CD1c-positive myeloid dendritic cell (primary cell): ENCODE data around the gene RCE1.
"Not testable (repeated sequence)": the region's sequence is repeated elsewhere in the genome, so short reads cannot be mapped to it uniquely, and the experiment has no call there.

ENCODE experiments used
- DNase-seq: peaks from one replicate; pipeline ENCODE4 v3.0.0-alpha.2; 2016; ENCODE audit errors: extremely low spot score

The RCE1 gene, protein sequence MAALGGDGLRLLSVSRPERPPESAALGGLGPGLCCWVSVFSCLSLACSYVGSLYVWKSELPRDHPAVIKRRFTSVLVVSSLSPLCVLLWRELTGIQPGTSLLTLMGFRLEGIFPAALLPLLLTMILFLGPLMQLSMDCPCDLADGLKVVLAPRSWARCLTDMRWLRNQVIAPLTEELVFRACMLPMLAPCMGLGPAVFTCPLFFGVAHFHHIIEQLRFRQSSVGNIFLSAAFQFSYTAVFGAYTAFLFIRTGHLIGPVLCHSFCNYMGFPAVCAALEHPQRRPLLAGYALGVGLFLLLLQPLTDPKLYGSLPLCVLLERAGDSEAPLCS

DNA sequence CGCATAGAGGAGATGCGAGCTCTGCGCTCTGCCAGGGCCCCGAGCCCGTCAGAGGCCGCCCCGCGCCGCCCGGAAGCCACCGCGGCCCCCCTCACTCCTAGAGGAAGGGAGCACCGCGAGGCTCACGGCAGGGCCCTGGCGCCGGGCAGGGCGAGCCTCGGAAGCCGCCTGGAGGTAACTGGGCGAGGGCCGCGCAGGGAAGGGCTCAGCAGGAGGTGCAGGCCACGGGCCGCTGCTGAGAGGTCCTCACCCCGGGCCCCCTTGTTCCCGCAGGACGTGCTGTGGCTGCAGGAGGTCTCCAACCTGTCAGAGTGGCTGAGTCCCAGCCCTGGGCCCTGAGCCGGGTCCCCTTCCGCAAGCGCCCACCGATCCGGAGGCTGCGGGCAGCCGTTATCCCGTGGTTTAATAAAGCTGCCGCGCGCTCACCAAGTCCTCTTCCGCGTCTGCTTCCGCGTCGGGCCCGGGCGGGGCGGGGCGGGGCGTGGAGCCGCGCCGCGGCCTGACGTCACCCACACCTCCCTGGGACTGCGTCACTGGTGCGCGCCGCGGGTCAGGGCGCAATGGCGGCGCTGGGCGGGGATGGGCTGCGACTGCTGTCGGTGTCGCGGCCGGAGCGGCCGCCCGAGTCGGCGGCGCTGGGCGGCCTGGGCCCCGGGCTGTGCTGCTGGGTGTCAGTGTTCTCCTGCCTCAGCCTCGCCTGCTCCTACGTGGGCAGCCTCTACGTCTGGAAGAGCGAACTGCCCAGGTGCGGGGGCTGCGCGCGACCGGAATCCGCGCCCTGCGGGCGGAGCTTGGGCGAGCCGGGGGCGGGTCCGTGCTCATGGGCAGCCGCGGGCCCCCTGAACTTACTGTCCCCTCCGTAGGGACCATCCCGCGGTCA lies at the start of gene RCE1:
Gene RCE1, plus strand, starts transcription at position 546 of the 880 bp plus-strand sequence. Its CDS starts 15 bp downstream, at position 561.
- DNase-seq: peak; percentile 97

DNA sequence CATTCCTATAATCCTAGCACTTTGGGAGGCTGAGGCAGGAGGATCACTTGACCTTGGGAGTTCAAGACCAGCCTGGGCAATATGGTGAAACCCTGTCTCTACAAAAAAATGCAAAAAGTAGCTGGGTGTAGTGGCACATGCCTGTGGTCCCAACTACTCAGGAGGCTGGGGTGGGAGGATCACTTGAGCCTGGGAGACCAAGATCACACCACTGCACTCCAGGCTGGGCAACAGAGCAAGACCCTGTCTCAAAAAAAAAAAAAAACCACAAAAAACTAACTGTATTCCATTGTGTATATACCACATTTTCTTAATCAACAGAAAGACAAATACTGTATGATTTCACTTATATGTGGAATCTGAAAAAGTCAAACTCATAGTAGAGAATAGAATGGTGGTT lies 43.4 kb upstream of the RCE1 start:
- not testable (repeated sequence) for DNase-seq

DNA sequence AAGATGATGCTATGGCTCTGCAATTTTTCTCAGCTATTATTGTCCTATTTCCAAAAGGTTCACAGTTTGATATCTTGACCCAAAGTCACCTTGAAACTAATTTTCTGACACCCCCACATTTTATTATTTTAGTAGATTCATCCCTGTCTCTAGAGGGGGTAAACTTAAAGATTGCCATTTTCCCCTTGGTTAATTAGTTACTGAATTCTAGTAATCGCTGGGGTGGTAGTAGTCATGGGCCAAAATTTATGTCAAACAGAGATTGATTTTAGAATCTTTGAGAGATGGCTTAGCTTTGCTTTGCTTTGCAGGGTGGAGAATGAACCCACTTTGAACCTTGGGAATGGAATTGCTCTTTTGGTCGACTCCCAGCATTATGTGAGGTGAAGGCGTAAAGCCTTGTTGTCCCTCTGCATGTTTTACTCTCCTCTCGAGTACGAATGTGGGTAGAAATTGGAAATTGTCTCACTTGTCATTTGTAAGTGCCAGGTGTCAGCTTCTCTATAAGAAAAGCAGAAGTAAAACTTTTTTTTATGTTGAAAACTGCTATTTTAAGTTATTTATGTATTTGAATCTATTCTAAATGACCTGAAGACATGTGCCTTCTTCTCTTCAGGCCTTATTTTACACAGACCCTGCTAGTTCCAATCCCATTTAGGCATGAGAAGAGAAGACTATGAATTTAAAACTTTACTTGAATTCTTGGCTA lies 42.4 kb upstream of the RCE1 start:
- DNase-seq: no peak

DNA sequence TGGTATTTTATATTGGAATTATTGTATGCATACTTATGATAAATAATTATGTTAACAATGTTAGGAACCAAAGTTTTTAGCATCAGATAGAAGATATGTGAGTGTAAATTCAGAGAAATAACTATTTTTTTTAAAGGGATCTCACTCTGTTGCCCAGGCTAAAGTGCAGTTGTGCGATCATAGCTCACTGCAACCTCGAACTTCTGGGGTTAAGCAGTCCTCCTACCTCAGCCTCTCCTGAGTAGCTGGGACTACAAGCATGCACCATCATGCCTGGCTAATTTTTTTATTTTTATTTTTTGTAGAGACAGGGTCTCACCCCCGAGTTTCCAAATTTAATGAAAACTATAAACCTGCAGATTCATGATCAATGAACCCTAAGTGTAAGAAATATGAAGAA lies 33.6 kb upstream of the RCE1 start:
- DNase-seq: no peak

DNA sequence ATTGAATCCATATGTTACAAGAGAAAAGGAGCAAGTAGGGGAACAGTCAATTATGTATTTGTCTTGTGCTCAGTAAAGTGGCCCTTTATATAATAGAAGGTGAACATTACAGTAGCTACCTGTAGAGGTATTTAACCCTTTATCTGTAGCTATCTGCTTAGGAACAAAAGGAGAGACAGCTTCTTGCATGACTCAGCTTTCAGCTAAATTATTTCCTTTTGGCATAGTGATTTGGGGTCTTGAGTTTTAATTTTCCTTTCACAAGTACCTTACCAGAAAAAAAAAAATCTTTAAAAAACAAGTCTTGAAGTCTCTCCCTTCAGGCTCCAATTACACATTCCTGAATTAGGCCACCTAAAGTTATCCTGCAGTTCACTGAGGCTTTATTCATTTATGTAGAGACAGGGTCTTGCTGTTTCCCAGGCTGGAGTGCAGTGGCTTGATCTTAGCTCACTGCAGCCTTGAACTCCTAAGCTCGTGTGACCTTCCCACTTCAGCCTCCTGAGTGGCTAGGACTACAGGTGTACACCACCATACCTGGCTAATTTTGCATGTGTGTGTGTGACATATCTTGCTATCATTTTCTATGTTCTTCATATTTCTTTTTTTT lies 32.6 kb upstream of the RCE1 start:
- DNase-seq: no peak

DNA sequence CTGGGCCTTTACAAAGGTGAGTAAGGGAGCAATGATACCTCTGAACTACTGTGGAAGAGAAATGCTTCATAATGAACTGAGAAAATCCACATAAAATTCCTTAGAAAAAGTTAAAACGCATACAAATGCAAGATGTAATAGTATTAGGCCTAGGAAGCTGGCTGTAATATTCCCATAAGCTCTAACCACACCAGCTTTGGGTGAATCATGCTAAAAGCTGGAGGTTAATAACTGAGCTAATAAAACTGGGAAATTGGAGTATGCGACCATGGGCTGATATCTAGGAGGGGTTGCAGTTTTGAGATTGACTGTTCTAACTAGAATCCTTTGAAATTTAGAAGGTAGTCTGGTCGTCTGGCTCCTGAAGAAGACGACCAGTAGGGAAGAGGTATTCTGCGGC lies 28.6 kb upstream of the RCE1 start:
- DNase-seq: no peak

DNA sequence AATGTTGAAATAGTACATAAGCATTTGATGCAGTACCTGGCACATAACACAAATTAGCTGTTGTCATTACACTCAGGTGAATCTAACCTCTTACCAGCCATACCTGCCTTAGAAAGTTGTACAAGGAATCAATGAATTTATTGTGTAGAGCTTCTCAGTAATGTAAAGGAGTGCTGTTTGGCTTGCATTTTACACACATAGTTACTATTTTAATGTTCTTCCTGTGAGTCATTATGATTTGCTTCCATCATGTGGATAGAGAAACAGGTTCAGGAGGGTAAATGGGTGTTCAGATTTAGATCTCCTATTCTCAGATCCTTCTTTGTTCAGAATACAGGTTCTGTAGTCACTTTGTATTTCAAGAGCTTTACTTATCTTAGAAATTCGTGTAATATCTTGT lies 27.6 kb upstream of the RCE1 start:
- DNase-seq: no peak

DNA sequence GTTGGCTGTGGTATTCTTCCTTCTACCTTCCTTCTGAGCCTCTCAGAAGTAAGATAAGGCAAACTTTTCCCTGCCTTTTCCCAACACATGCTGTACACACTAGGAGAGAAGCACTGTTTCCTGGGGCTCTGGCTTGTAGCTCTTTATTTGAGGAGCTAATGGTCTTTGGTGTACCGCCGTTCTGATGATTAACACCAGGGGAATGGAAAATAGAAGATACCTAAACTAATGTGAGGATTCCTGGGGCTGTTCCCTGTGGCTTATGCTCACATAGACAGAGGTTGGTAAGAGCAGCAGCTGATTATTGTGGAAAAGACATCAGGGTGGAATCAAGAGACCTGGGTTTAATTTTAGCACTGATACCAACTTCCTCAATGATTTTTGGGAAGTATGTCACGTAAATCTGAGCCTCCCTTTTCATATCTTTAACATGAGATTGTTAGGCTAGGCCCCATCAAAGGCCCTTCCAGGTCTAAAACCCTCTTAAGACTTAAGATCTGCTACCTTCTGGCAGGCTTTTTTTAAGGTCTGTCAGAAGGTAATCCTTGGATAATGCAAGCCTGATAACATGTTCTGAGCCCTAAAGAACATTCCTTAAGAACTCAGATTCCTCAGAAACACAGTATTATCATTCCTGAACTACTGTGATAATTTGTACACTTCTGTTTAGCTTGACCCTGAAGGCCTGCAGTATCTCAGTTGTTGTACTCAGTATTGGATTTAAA lies 24.8 kb upstream of the RCE1 start:
- no peak for DNase-seq

DNA sequence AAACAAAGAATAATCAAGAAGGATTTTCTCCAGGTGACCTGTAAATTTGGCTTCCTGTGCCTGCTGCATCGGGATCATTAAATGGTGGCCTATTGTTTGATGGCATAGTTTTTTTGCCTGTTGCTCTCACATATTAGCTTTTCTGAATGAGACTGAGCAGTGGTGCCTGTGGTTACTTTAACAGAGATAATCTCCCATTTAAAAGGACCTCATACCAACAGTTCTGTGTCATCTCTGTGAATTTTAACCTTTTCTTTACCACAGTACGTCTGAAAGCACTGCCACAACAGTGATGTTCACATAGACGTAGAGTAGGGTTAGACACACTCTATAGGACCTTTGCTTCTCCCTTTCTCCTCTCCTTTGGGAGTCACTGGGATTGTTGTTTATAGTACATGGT lies 22.9 kb upstream of the RCE1 start:
- DNase-seq: no peak

DNA sequence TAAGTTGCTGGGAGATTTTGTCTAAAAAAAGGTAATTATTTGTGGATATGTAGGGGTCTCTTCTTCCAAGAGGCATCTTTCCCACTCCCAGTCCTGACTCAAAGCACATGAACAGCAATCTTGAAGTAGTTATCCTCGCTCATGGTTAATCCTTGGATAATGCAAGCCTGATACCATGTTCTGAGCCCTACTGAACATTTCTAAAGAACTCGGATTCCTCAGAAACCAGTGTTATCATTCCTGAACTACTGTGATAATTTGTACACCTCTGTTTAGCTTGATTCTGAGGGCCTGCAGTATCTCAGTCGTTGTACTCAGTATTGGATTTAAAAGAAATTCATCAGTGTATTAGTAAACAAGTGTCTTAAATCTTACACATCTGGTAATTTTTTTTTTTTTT lies 22.3 kb upstream of the RCE1 start:
- no peak for DNase-seq

DNA sequence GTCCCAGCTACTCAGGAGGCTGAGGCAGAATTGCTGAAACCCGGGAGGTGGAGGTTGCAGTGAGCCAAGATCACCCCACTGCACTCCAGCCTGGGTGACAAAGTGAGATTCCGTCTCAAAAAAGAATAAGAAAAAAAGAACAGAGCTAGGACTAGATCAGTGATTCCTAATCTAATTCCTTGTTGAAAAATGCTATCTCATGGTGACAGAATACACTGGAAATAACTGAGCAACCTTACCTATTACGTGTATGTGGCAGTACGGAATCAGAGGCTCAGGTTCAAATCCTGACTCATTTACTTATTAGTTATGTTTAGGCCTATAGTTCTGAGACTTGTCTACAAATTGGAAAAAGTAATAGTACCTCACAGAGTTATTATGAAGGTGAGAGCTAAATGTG lies 19.5 kb upstream of the RCE1 start:
- DNase-seq: no peak

DNA sequence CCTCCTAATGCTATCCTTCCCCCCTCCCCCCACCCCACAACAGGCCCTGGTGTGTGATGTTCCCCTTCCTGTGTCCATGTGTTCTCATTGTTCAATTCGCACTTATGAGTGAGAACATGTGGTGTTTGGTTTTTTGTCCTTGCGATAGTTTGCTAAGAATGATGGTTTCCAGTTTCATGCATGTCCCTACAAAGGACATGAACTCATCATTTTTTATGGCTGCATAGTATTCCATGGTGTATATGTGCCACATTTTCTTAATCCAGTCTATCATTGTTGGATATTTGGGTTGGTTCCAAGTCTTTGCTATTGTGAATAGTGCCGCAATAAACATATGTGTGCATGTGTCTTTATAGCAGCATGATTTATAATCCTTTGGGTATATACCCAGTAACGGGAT lies 18.7 kb upstream of the RCE1 start:
- not testable (repeated sequence) for DNase-seq

DNA sequence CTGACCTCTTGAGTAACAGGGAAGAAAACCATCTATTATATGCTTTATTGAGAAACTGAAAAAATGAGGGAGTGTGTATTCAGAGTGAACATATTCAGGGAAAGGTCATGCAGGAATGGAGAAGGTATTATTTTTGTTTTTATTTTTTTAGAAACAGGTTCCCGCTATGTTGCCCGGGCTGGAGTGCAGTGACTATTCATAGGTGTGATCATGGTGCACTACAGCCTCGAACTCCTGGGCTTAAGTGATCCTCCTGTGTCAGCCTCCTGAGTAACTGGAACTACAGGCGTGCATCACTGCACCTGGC lies 8.7 kb upstream of the RCE1 start:
- no peak for DNase-seq

DNA sequence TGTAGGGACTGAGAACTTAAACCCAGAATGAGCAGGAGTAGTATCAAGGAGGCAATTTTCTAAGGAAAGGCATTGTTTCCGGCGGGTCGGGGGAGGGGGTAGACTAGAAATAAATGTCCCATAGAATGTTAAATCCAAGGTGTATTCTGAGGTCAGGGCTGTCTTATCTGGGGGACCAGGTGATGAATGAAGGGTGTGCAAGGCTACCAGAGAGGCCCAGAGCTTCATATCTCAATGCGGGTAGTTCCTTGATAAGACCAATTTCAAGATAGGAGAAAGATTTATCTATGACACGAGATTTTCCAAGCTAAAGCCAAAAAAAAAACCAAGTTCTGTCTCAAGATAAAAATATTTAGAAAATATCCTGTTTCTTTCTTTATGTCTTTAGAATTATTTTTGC lies 8.3 kb upstream of the RCE1 start:
- no peak for DNase-seq

DNA sequence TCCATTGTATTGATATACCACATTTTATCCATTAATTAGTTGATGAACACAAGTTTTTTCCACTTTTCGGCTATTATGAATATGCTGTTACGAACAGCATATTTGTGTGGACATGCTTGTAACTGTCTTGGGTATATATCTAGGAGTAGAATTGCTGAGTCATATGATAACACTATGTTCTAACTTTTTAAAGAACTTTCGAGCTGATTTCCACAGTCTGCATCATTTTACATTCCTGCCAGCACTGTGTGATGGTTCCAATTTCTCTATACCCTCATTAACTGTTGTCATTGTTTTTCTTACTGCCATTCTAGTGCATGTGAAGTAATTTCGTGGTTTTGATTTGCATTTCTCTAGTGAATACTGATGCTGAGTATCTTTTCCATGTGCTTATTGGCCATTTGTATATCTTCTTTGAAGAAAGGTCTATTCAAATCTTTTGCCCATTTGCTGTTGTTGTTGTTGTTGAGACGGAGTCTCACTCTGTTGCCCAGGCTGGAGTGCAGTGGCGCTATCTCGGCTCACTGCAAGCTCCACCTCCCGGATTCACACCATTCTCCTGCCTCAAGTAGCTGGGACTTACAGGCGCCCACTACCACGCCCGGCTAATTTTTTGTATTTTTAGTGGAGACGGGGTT lies 7.4 kb upstream of the RCE1 start:
- no peak for DNase-seq

DNA sequence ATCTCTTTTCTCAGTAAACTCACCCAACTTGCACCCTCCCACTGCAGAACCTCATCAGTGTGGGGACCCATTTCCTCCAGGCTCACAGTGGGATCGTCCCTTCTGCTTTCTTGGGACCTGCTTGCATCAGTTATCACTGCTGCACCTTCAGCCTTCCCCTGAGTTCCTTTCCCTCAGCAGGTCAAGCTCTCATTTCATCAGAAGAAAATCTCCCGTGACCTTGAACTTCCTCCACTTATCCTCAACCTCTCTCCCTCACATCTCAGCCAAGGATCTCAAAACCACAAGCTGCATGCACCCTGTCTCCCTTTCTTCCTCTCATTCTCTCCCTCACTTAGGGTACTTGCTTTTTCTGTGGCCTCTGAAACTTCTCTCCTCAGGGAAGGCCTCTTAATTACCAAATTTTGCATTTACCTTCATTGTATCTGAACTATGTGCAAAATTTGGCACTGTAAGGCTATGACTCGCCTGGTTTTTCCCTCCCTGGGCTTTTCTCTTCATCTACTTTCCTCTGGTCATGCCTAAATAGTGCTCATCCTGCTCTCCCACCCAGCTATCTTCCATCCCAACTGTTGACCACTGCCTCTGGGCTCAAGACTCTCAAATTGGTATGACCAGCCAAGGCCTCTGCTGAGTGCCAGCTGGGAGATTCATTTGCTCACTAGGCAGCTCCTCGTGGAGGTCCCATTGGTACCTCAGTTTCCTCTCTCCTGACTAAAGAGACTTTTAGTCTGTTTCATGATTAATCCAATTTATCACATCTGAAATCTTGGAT lies 2.7 kb upstream of the RCE1 start:
- DNase-seq: no peak

DNA sequence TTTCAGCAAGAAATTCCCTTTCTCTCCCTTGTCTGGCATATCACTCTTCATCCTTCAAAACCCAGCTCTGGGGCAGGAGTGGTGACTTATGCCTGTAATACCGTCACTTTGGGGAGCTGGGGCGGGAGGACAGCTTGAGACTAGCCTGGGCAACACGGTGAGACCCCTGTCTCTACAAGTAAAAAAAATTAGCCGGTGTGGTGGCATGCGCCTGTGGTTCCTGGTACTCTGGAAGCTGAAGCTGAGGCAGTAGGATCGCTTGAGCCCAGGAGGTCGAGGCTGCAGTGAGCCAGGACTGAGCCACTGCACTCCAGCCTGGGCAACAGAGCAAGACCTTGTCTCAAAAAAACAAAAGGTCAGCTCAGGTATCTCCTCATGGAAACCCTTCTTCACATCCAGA lies 1.4 kb upstream of the RCE1 start:
- DNase-seq: no peak

DNA sequence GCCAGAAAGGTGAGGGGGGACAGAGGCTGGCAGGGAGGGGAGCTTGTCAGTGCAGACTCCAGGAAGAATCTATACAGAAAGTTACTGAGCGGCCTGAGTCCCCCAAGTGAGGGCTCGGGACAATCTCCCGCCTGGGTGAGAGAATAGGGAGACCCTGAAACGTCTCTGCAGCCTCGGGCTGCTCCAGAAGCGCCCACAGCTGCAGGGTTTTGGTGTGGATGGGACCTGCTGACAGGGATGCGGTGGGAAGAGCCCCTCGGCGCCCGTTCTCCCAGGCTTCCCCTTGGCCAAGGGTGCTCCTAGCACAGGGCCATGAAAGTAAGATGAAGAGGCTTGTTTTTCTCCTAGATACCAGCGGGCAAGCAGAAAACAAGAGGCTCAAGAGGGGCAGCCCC lies 743 bp upstream of the RCE1 start:
- DNase-seq: no peak

DNA sequence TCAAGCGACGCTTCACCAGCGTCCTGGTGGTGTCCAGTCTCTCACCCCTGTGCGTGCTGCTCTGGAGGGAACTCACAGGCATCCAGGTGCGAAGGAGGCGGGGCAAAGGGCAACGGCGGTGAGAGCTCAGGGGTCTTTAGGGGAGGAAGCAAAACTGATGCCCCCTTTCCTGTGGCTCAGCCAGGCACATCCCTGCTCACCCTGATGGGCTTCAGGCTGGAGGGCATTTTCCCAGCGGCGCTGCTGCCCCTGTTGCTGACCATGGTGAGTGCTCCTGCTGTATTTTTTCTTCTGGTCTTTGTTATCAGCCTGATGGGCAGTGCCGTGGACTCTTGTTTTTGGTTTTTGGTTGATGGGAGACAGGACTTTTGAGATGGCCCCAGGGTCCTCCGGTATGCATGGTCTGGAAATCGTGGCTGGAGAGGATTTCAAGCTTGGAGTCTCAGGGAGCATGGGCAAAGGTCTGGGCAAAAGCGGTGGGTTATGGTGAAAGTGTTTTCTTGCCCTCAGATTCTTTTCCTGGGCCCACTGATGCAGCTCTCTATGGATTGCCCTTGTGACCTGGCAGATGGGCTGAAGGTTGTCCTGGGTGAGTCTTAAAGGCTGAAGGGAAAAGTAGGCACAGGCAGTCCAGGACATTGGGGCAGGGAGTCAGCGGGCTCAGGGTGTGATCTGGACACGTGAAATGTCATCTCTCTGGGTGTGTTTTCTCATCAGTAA lies 695 bp downstream of the RCE1 start:
- no peak for DNase-seq
